K562 (cell line): Measurements from ENCODE around the gene EDDM13. TPM values are rescaled to one million over a fixed set of nuclear protein-coding genes. Genes with fewer than 3 reads are reported as not detected.

ENCODE experiments used
- polyA plus RNA-seq, 8 experiments: library from polyadenylated mRNA; depleted of rRNA in 4 of 8; stranded (reverse) in 5 of 8; unstranded in 3 of 8; fragments of >200 nt; fragmentation: Nextera tagmentation in 2 of 8; fragmentation: Illumina TruSeq in 1 of 8; extraction: Ambion mirVana in 2 of 8; extraction: Trizol in 1 of 8; gene quantifications; 2 replicates each; pipeline versions ENCODE4 v1.2.1 to v1.2.3, GENCODE V29; 2011 to 2014; ENCODE audit warnings: inconsistent platforms in 1 of 8, missing spikeins in 1 of 8
- total RNA-seq, 7 experiments: library from RNA; depleted of rRNA in 6 of 7; stranded (reverse); fragments of >200 nt in 6 of 7; fragmentation: Illumina TruSeq in 2 of 7; extraction: Trizol in 2 of 7; gene quantifications; 2 replicates each; pipeline versions ENCODE4 v1.2.1 to v1.2.3, GENCODE V29; 2011 to 2021; ENCODE audit warnings: low replicate concordance in 1 of 7
- TF ChIP-seq, protein P1 (sequence below), 2 experiments: fragments of 450-650 bp in 1 of 2; sonication (generic) in 1 of 2; formaldehyde crosslinking in 1 of 2; IDR thresholded peaks; 2 replicates each; pipeline versions ENCODE4 v1.7.1 to v1.9.0; 2016 to 2022; ENCODE audit warnings: inconsistent platforms in 1 of 2, mild to moderate bottlenecking in 1 of 2, missing genetic modification reagents in 1 of 2

The EDDM13 gene
- total and polyA plus RNA-seq, 9 of the 15 experiments (the other 6 are each of a cell fraction or from before 2014, with no cell fraction given) = 2.0 to 7.7 (median 4.1) TPM

DNA sequence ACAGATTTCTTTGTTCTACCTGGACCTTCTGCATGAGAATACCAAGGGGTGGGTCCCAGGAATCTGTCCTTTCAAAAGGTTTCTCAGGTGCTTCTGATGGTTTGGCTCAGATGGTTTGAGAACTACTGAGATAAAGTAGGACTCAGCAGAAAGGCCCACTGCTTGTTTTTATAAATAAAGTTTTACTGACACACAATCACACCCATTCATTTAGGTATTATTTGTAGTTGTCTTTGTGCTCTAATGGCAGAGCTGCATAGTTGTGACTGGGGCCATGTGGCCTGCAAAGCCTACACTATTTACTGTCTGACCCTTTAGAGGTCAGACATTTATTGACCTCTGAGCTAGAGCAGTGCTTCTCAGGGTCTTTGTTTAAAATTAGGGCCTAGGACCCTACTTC lies 17.6 kb downstream of the EDDM13 start (continued):
- TF ChIP-seq, protein P1, sequence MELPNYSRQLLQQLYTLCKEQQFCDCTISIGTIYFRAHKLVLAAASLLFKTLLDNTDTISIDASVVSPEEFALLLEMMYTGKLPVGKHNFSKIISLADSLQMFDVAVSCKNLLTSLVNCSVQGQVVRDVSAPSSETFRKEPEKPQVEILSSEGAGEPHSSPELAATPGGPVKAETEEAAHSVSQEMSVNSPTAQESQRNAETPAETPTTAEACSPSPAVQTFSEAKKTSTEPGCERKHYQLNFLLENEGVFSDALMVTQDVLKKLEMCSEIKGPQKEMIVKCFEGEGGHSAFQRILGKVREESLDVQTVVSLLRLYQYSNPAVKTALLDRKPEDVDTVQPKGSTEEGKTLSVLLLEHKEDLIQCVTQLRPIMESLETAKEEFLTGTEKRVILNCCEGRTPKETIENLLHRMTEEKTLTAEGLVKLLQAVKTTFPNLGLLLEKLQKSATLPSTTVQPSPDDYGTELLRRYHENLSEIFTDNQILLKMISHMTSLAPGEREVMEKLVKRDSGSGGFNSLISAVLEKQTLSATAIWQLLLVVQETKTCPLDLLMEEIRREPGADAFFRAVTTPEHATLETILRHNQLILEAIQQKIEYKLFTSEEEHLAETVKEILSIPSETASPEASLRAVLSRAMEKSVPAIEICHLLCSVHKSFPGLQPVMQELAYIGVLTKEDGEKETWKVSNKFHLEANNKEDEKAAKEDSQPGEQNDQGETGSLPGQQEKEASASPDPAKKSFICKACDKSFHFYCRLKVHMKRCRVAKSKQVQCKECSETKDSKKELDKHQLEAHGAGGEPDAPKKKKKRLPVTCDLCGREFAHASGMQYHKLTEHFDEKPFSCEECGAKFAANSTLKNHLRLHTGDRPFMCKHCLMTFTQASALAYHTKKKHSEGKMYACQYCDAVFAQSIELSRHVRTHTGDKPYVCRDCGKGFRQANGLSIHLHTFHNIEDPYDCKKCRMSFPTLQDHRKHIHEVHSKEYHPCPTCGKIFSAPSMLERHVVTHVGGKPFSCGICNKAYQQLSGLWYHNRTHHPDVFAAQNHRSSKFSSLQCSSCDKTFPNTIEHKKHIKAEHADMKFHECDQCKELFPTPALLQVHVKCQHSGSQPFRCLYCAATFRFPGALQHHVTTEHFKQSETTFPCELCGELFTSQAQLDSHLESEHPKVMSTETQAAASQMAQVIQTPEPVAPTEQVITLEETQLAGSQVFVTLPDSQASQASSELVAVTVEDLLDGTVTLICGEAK (IDR thresholded peaks at IDR 0.05) = peak; percentile 81
- TF ChIP-seq, protein P1 (CRISPR knock-in tag; IDR thresholded peaks at IDR 0.05) = peak; percentile 50; the same call in 1 of the 2 replicates
